GM23338 (cell line): ENCODE data around the gene SUSD2. TPM values are rescaled to one million over a fixed set of nuclear protein-coding genes. Genes with fewer than 3 reads are reported as not detected.
"Not testable (repeated sequence)": the region's sequence is repeated elsewhere in the genome, so short reads cannot be mapped to it uniquely, and the experiment has no call there.

Experiments used
- ATAC-seq: fragments of 200-7000 bp; cut with Tn5 transposase; 3 replicates; pipeline ENCODE4 v1.9.1; 2020
- DNase-seq: peaks from one replicate; pipeline ENCODE4 v3.0.0-alpha.2; 2015; ENCODE audit warnings: low spot score
- H2AFZ ChIP-seq: fragments of 200-600 bp; sonication (generic); 2 replicates; pipeline ENCODE4 v1.8.0; 2016; ENCODE audit warnings: antibody characterized with exemption, mild to moderate bottlenecking, moderate library complexity
- H3F3A ChIP-seq: fragments of 200-600 bp; sonication (generic); replicated peaks from 2 replicates; pipeline ENCODE4 v1.8.0; 2017; ENCODE audit warnings: antibody characterized with exemption, mixed run types, low read depth
- H3K27ac ChIP-seq: fragments of 200-600 bp; sonication (generic); 2 replicates; pipeline ENCODE4 v1.6.1; 2016; ENCODE audit warnings: low read depth
- H3K27me3 ChIP-seq: fragments of 200-600 bp; sonication (generic); 2 replicates; pipeline ENCODE4 v1.8.0; 2016; ENCODE audit warnings: mild to moderate bottlenecking, mixed run types, moderate library complexity; ENCODE audit not compliant: insufficient read depth
- H3K36me3 ChIP-seq: fragments of 200-600 bp; sonication (generic); 2 replicates; pipeline ENCODE4 v1.8.0; 2016; ENCODE audit warnings: mild to moderate bottlenecking; ENCODE audit not compliant: insufficient read depth
- H3K4me1 ChIP-seq: fragments of 200-600 bp; sonication (generic); 2 replicates; pipeline ENCODE4 v1.8.0; 2016; ENCODE audit warnings: mild to moderate bottlenecking, moderate library complexity; ENCODE audit not compliant: insufficient read depth
- H3K4me2 ChIP-seq: fragments of 200-600 bp; sonication (generic); 2 replicates; pipeline ENCODE4 v1.7.1; 2017; ENCODE audit warnings: mixed run types
- H3K4me3 ChIP-seq: fragments of 200-600 bp; sonication (generic); 2 replicates; pipeline ENCODE4 v1.6.1; 2016; ENCODE audit warnings: mixed run types
- H3K79me2 ChIP-seq: fragments of 200-600 bp; sonication (generic); replicated peaks from 2 replicates; pipeline ENCODE4 v1.8.0; 2017; ENCODE audit warnings: mild to moderate bottlenecking; ENCODE audit not compliant: insufficient read depth
- H3K9me2 ChIP-seq: fragments of 200-600 bp; sonication (generic); 2 replicates; pipeline ENCODE4 v1.8.0; 2017; ENCODE audit not compliant: insufficient read depth
- H4K20me1 ChIP-seq: fragments of 200-600 bp; sonication (generic); replicated peaks from 2 replicates; pipeline ENCODE4 v1.8.0; 2017; ENCODE audit warnings: mild to moderate bottlenecking; ENCODE audit not compliant: insufficient read depth
- H3K27ac Mint-ChIP-seq: 2 replicates; pipeline ENCODE4 v1.8.0; 2020; ENCODE audit warnings: inconsistent platforms, mild to moderate bottlenecking, moderate library complexity, mixed read lengths
- H3K27me3 Mint-ChIP-seq: 3 replicates; pipeline ENCODE4 v1.8.0; 2022; ENCODE audit warnings: low read depth, mild to moderate bottlenecking, moderate library complexity, mixed read lengths, inconsistent platforms; ENCODE audit not compliant: insufficient read depth, poor library complexity
- H3K36me3 Mint-ChIP-seq: 3 replicates; pipeline ENCODE4 v1.8.0; 2021; ENCODE audit warnings: low read depth, mild to moderate bottlenecking, inconsistent platforms, moderate library complexity, mixed read lengths
- H3K4me1 Mint-ChIP-seq: 3 replicates; pipeline ENCODE4 v1.8.0; 2020; ENCODE audit warnings: mild to moderate bottlenecking, inconsistent platforms, mixed read lengths
- H3K4me3 Mint-ChIP-seq: 3 replicates; pipeline ENCODE4 v1.8.0; 2021; ENCODE audit warnings: moderate library complexity, mild to moderate bottlenecking, inconsistent platforms, mixed read lengths
- H3K9me3 Mint-ChIP-seq: 3 replicates; pipeline ENCODE4 v1.8.0; 2020; ENCODE audit warnings: moderate library complexity, mild to moderate bottlenecking, inconsistent platforms, mixed read lengths
- CREB1 ChIP-seq: fragments of 250-450 bp; sonication (Bioruptor Pico); IDR thresholded peaks from 2 replicates; pipeline ENCODE4 v1.5.0; 2020; ENCODE audit warnings: low read depth, mild to moderate bottlenecking, moderate library complexity
- CTCF ChIP-seq, 2 experiments: fragments of 200-600 bp in 1 of 2; sonication (generic) in 1 of 2; conservative IDR thresholded peaks; 2 replicates each; pipeline versions ENCODE4 v1.5.1 to v1.6.1; 2016 to 2017; ENCODE audit warnings: antibody characterized with exemption in 2 of 2, low read depth in 2 of 2, mild to moderate bottlenecking in 2 of 2, moderate library complexity in 1 of 2
- ETS1 ChIP-seq: IDR thresholded peaks from 2 replicates; pipeline ENCODE4 v1.6.1; 2016; ENCODE audit warnings: antibody characterized with exemption
- EZH2phosphoT487 ChIP-seq: fragments of 200-600 bp; sonication (generic); IDR thresholded peaks from one replicate; pipeline ENCODE4 v1.8.1; 2018; ENCODE audit warnings: antibody characterized with exemption; ENCODE audit not compliant: unreplicated experiment
- JUNB ChIP-seq: IDR thresholded peaks from one replicate; pipeline ENCODE4 v1.6.1; 2016; ENCODE audit warnings: antibody characterized with exemption; ENCODE audit not compliant: unreplicated experiment
- NANOG ChIP-seq: IDR thresholded peaks from 2 replicates; pipeline ENCODE4 v1.6.1; 2016; ENCODE audit warnings: antibody characterized with exemption, borderline replicate concordance
- REST ChIP-seq: IDR thresholded peaks from one replicate; pipeline ENCODE4 v1.6.1; 2018; ENCODE audit warnings: antibody characterized with exemption; ENCODE audit not compliant: unreplicated experiment
- STAT1 ChIP-seq: IDR thresholded peaks from one replicate; pipeline ENCODE4 v1.6.1; 2016; ENCODE audit warnings: antibody characterized with exemption; ENCODE audit not compliant: unreplicated experiment
- ZNF114 ChIP-seq: fragments of 250-450 bp; sonication (Bioruptor Pico); IDR thresholded peaks from 2 replicates; pipeline ENCODE4 v1.5.0; 2020; ENCODE audit warnings: mild to moderate bottlenecking, moderate library complexity
- ZNF331 ChIP-seq: fragments of 250-450 bp; sonication (Bioruptor Pico); IDR thresholded peaks from 2 replicates; pipeline ENCODE4 v1.5.0; 2020; ENCODE audit warnings: low read depth, mild to moderate bottlenecking, moderate library complexity
- polyA plus RNA-seq: library from polyadenylated mRNA; unstranded; fragments of >200 nt; fragmentation: Nextera tagmentation; extraction: Ambion mirVana; gene quantifications from 2 replicates; pipeline ENCODE4 v1.2.1, GENCODE V29; 2016
- total RNA-seq: library from RNA; depleted of rRNA; stranded (reverse); fragments of >200 nt; shearing (Covaris generic); gene quantifications from 2 replicates; pipeline ENCODE4 v1.2.3, GENCODE V29; 2014

The SUSD2 gene
- total and polyA plus RNA-seq, 2 experiments from 2014 or later, result 0.74 to 2.1 TPM

- H3K4me1 Mint-ChIP-seq, result peaks cover 9% of the 10 kb centered on the region; the same call in 2 of the 3 replicates
- DNase-seq, result no peak
- H3F3A ChIP-seq, result no peaks in the 10 kb centered on the region
- H3K4me3 ChIP-seq, result no peak overlapping the region
- H3K4me3 Mint-ChIP-seq, result no peak overlapping the region
- peaks cover 7% of the 10 kb centered on the region; the same call in 1 of the 2 replicates for H3K4me1 ChIP-seq
- no peak overlapping the region for H2AFZ ChIP-seq
- peaks cover 9% of the 10 kb centered on the region for H3K27me3 Mint-ChIP-seq
- no peaks in the 10 kb centered on the region for H3K9me3 Mint-ChIP-seq
- no peaks in the 10 kb centered on the region for H3K36me3 Mint-ChIP-seq
- H3K79me2 ChIP-seq, result no peaks in the 10 kb centered on the region
- H3K27ac Mint-ChIP-seq, result no peak overlapping the region
- H3K27ac ChIP-seq, result no peak overlapping the region
- TF ChIP-seq ETS1, result no peak
- TF ChIP-seq CTCF (conservative IDR thresholded peaks at IDR 0.05; ENCODE audit: low read depth in 2 of 2), result peak; percentile 18 to 59; a peak in 2 of 4 replicates
- no peaks in the 10 kb centered on the region for H4K20me1 ChIP-seq
- no peaks in the 10 kb centered on the region for H3K9me2 ChIP-seq
- ATAC-seq, result peak; percentile 7; the same call in 2 of the 3 replicates
- no peaks in the 10 kb centered on the region for H3K36me3 ChIP-seq
- no peak overlapping the region for H3K4me2 ChIP-seq
- no peaks in the 10 kb centered on the region for H3K27me3 ChIP-seq
These were observed 961 bp downstream of the SUSD2 start for GRCh38 chr22:24181996-24182899.

- not testable (repeated sequence) for ATAC-seq, H3K36me3 Mint-ChIP-seq, H3K27ac ChIP-seq, DNase-seq, H3K27me3 ChIP-seq, H3K4me1 ChIP-seq, H3K9me3 Mint-ChIP-seq, H3K4me1 Mint-ChIP-seq, H3K9me2 ChIP-seq, H3K79me2 ChIP-seq, H3K27ac Mint-ChIP-seq, H3K4me2 ChIP-seq, H2AFZ ChIP-seq, H4K20me1 ChIP-seq, H3K4me3 Mint-ChIP-seq, H3K27me3 Mint-ChIP-seq, H3K4me3 ChIP-seq, H3K36me3 ChIP-seq, H3F3A ChIP-seq
These were observed 1.6 kb downstream of the SUSD2 start for GRCh38 chr22:24182900-24183246.

GRCh38 chr22:24183321-24184031 lies 2.2 kb downstream of the SUSD2 start:
- Histone ChIP-seq H3K9me2 (no peaks in the 10 kb centered on the region), H2AFZ (no peak overlapping the region), H3K4me3 (no peak overlapping the region), H3F3A (no peaks in the 10 kb centered on the region), H3K4me2 (no peak overlapping the region), H3K79me2 (no peaks in the 10 kb centered on the region), H3K27ac (no peak overlapping the region), H3K4me1 (peaks cover 7% of the 10 kb centered on the region; the same call in 1 of the 2 replicates), H4K20me1 (no peaks in the 10 kb centered on the region), H3K36me3 (no peaks in the 10 kb centered on the region), H3K27me3 (no peaks in the 10 kb centered on the region)
- no peaks in the 10 kb centered on the region for H3K36me3 Mint-ChIP-seq
- H3K4me3 Mint-ChIP-seq, result no peak overlapping the region
- no peak overlapping the region for H3K27ac Mint-ChIP-seq
- H3K27me3 Mint-ChIP-seq, result peaks cover 9% of the 10 kb centered on the region
- H3K9me3 Mint-ChIP-seq, result no peaks in the 10 kb centered on the region
- TF ChIP-seq ETS1 (no peak), CREB1 (no peak), JUNB (no peak), NANOG (no peak), STAT1 (no peak), REST (no peak), EZH2phosphoT487 (no peak), ZNF114 (CRISPR knock-in tag) (no peak), ZNF331 (CRISPR knock-in tag) (no peak)
- ATAC-seq (no peak), DNase-seq (no peak)
- peaks cover 7% of the 10 kb centered on the region; the same call in 2 of the 3 replicates for H3K4me1 Mint-ChIP-seq
